ENCODE measurements around the gene FUT3. TPM values are rescaled to one million over a fixed set of nuclear protein-coding genes. Genes with fewer than 3 reads are reported as not detected.

Gene FUT3
- total and polyA plus RNA-seq, 9 of the 15 experiments (the other 6 are each of a cell fraction or from before 2014, with no cell fraction given): 0.09 TPM; not detected in 8

- TF ChIP-seq AFF1 (IDR thresholded peaks at IDR 0.05; ENCODE audit: low read depth in 1 of 2, partially characterized antibody in 2 of 2) (no peak), KLF16 (IDR thresholded peaks at IDR 0.05) (no peak), ZNF512 (tag; IDR thresholded peaks at IDR 0.05) (no peak), IFI16 (CRISPR knock-in tag; IDR thresholded peaks at IDR 0.05) (no peak), SRSF3 (IDR thresholded peaks at IDR 0.05; ENCODE audit: insufficient read depth, low read length) (no peak), ZNF282 (CRISPR knock-in tag; IDR thresholded peaks at IDR 0.05) (no peak), ZNF407 (IDR thresholded peaks at IDR 0.05; ENCODE audit: low read depth) (no peak)
Observed at GRCh38 chr19:5811117-5811516, 40.1 kb downstream of the FUT3 start (continued).

Data from K562 (cell line).